Stimulated activated CD4-positive, alpha-beta T cell treated with anti-CD3 and anti-CD28 coated beads, Interleukin-4, amount 100 ng/mL, for 24 hours (primary cell): ENCODE data around the gene RAB3GAP2.
"Not testable (repeated sequence)": the region's sequence is repeated elsewhere in the genome, so short reads cannot be mapped to it uniquely, and the experiment has no call there.

Source experiments
- DNase-seq: peaks from one replicate; pipeline ENCODE4 v3.0.0-alpha.2; 2020

The RAB3GAP2 gene

DNA sequence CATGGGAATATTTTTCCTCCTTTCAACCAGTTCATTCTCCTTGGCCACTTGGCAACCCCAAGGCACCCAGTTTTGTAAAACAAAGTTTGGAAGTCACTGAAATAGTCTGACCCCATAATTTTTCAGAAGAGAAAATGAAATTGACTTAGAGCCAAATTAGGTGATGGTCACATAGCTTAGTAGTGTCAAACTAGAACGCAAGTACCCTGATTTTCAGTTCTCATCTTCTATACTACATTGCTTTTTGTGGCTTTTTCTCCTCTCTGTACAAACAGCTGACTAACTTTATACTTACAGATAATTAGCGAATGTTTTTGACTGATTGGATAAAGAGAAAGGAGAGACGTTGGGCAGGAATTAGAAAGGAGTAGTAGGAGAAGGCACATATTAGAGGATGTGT lies 145.2 kb downstream of the RAB3GAP2 start:
- DNase-seq, result no peak

DNA sequence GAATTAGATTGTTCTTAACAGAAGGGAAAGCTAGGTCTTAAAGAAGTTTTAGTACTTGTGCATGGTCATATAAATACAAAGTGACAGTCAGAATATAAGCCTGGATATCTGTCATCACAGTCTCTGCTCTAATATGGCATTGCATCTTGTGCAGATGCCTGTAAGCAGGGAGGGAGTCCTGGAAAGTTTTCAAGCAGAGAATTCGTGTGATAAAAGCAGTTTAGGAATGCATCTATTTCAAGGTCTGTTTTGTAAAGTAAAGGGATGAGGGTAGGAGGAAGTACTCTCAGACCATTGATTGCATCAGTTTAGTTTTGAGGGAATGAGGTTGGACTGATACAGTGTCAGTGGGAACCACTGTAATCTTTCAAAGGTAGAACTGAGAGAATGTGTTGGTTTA lies 147.7 kb downstream of the RAB3GAP2 start:
- DNase-seq, result no peak

- peak; percentile 10 for DNase-seq
These were observed 148.4 kb downstream of the RAB3GAP2 start for GRCh38 chr1:220123889-220124288.

- no peak for DNase-seq
These were observed 149.2 kb downstream of the RAB3GAP2 start for GRCh38 chr1:220123066-220123465.

- no peak for DNase-seq
These were observed 150.3 kb downstream of the RAB3GAP2 start for GRCh38 chr1:220121791-220122530.

DNA sequence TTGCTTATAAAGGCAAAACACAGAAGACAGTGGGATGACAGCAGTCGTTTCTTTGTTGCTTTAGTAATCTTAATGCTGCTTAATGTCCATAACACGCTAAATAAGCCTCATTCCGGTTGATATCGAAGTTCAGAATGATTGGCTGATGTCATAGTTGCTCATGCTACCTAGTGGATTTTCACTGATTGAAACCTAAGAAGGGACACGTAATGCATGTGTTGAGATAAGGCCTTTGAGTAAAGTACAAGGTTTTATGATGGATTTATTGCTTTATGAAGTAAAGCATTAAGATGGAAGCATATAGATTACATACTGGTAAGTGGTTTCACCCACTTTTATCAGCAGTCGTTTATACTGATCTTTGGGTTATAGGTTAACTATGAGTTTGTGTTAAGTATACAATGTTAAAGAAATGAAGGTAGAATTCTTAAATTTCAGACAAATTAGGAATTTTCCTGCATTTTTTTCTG lies 153.2 kb downstream of the RAB3GAP2 start:
- DNase-seq, result no peak

DNA sequence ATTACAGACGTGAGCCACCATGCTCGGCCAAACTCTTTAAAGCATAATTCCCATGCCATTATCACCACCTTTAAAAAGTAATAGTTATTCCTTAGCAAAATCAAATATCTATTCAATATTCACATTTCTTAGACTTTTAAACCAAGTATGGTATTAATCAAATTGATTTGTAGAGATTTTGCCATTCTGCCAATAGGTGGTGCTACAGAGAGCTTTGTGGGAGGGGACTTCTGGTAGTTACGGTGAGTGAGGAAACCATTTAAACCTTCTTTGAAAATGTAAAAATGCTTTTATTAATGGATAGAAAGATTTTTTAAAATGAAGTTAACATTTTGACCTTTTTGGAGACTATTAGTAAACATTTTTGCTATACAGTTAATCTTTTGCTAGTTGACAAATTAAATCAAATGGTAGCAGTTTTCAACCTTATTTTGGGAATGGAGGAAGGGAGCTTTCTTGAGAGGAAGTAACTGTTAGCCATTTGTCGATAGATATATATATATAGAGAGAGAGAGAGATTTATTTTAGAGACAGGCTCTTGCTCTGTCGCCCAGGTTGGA lies 159.0 kb downstream of the RAB3GAP2 start:
- peak; percentile 25 for DNase-seq

GRCh38 chr1:220112600-220112999 lies 159.7 kb downstream of the RAB3GAP2 start:
- DNase-seq, result not testable (repeated sequence)

DNA sequence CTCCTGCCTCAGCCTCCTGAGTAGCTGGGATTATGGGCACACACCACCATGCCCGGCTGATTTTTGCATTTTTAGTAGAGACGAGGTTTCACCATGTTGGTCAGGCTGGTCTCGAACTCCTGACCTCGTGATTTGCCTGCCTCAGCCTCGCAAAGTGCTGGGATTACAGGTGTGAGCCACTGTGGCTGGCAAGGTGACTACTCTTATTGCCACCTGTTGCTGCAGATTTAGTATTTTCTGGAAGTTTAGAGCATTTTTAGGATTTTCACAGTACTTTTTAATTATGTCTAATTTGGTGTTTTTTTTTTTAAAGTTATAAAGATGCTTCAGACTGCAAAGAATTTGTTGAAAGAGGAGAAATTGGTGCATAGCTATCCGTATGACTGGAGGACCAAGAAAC lies 161.8 kb downstream of the RAB3GAP2 start:
- DNase-seq, result not testable (repeated sequence)

DNA sequence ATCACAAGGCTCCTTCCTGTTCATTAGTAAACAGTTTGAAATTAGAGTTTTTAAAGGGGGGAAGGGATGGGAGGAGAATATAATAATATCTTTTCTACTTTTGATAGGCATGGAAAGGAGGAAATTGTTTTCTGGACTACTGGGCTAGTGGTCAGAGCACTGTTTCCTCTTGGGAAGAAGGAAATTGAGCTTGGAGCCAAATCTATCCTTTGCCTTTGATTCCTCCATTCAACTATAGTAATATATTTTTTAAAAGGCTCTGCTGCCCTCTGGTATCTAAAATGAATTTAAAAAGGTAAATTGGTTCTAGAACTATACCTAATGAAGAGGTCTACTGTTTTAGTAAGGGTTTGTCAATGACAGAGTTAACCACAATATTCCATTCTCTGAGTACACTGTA lies 172.4 kb downstream of the RAB3GAP2 start:
- no peak for DNase-seq
